ENCODE data around the gene U2AF2. TPM values are rescaled to one million over a fixed set of nuclear protein-coding genes. Genes with fewer than 3 reads are reported as not detected.

U2AF2 gene
- total RNA-seq, 1 donor from 2014 or later: 74.5 TPM

DNA sequence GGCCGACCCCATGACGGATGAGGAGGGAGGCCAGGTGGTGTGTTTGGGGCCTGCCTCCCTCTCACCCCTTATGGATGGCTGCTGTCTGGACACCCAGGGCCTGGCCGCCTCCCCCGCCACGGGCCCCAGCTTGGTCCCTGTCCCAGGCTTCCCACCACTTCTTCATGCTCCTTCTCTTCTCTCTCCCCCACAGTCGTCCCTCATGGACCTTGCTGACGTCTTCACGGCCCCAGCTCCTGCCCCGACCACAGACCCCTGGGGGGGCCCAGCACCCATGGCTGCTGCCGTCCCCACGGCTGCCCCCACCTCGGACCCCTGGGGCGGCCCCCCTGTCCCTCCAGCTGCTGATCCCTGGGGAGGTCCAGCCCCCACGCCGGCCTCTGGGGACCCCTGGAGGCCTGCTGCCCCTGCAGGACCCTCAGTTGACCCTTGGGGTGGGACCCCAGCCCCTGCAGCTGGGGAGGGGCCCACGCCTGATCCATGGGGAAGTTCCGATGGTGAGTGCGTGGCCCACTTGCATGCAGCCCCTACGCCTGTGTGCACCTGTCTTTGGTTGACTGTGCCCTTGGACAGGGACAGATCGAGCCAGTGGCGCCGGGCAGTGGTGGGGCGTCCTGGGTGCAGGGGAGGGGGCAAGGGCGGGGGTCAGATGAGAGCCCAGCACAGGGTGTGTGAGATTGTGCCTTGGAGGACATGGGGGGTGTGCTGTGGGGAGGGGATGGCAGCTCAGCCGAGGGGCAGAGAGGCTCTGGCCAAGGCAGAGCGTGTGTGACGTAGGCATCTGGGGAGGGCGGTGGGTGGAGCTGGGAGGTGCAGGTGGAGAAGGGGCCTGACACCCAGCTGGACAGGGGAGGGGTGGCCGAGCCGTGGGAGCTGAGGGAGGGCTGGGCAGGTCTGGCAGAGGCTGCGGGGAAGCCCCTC is 37.0 kb downstream of the U2AF2 start:
- intact Hi-C loops (cut with DNase I): no loop called here
- ATAC-seq (no peak), DNase-seq (ENCODE audit: missing footprints) (no peak)

DNA sequence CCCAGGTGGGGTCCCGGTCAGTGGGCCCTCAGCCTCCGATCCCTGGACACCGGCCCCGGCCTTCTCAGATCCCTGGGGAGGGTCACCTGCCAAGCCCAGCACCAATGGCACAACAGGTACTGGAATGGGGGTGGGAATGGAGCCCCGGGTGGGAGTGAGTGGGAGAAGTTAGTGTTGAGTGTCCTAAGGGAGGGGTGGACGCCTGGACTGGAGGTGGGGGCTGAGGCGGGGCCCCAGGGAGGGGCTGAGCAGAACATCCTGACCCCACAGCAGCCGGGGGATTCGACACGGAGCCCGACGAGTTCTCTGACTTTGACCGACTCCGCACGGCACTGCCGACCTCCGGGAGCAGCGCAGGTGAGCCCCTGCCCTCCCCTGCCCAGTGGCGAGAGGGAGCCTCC is 37.8 kb downstream of the U2AF2 start:
- no peak for ATAC-seq
- no peak for DNase-seq (ENCODE audit: missing footprints)
- intact Hi-C loops (cut with DNase I): no loop called here

DNA sequence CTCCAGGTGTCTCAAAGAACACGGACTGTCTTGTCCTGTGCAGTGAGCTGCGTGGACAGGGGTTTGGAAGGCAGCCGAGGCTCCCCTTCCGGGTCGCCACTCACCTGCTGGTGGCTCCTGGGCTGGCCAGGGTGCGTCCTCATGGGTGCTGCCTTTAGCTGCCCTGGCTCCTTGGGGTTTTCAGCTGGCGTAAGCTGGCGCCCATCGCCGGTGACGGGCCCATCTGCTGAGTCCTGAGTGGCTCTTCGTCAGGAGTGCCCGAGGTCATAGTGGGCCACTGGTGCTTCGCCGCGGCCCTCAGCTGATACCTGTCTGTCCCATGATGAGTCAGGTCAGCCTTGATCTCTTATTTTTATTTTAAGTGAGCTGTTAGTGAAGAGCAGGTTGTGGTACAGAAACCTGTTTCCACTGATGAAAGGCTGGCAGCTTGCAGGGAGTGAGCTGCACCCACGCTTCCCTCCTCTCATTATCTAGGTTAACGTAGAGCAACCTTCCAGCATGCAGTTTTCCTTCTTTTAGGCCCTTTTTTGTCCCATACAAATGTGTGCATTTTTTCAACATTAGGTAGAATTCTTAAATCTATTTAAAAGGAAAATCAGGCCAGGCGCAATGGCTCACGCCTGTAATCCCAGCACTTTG is 38.6 kb downstream of the U2AF2 start:
- intact Hi-C loops (cut with DNase I): no loop called here
- no peak for ATAC-seq
- no peak for DNase-seq (ENCODE audit: missing footprints)

DNA sequence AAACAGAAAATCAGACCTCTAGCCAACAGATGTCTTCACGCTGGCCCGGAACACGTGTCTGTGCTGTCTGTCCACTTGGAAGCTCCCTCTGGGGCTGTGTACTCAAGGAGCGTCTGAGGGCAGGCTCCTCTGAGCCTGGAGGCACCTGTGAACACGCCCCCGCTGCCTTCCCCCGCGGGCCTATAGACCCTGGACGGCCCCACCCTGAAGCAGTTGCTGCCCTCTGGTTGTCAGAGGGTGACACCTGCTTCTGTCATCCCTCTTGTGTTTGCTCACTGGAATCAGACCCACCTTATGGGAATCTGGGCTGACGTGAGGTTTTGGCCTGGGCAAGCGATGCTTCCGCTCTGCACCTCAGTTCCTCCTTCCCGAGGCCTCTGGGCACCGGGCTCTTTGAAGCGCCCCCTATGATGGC is 39.4 kb downstream of the U2AF2 start:
- DNase-seq (ENCODE audit: missing footprints) (no peak), ATAC-seq (no peak)
- intact Hi-C loops (cut with DNase I): no loop called here

DNA sequence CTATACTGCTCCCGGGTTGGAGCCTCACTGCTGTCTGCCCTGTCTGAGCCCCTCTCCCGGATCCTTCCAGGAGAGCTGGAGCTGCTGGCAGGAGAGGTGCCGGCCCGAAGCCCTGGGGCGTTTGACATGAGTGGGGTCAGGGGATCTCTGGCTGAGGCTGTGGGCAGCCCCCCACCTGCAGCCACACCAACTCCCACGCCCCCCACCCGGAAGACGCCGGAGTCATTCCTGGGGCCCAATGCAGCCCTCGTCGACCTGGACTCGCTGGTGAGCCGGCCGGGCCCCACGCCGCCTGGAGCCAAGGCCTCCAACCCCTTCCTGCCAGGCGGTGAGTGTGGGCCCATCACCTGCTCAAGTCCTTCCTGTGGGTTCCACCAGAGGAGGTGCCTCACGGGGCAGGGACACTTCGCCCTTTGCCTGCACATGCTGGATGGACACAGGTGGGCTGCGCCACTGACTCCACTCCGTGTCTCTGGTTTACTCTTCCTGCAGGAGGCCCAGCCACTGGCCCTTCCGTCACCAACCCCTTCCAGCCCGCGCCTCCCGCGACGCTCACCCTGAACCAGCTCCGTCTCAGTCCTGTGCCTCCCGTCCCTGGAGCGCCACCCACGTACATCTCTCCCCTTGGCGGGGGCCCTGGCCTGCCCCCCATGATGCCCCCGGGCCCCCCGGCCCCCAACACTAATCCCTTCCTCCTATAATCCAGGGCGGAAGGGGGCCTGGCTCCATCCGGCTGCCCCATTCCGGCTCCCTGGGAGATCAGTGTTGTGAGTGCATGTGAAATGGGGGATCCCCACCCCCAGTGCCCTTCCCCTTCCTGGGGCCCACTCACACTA is 40.0 kb downstream of the U2AF2 start:
- intact Hi-C loops (cut with DNase I): no loop called here

DNA sequence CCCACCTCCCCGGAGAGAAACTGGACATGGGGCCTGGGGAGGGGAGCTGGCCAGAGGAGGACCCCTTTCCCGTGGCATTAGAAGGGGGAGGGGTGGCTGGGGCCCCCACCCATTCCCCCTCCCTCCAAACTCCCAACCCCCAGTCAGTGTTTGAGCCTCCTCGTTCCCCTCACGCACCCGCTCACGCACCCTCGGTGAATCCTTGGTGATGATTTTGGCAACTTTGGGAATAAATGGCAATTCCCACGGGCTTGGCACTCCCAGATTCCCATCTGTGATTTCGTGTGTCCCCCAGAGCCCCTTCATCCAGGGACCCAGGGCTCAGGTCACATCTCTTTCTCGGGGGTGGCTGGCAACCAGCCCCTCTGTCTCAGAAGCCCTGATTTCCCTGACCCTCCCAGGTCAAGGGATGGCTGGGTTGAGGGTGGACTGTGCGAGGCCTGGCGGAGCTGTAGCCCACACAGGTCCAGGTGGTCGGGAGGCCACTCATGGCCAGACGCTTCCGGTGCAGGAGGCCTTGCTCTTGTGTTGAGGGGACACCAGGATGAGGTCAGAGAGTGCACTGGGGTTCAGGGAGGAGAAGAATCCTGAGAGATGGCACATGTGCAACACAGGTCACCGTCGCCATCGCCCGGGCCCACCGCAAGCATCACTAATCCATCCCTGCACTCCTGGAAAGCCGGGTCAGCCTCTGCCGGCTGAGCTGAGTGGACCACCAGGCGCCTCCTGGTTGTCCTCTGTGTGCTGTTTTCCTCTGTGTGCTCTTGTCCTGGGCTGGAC is 40.9 kb downstream of the U2AF2 start:
- intact Hi-C loops (cut with DNase I): no loop called here
- DNase-seq (ENCODE audit: missing footprints) (no peak), ATAC-seq (no peak)

More for the DNA sequence above, 40.0 kb downstream of the U2AF2 start:
- ATAC-seq (no peak), DNase-seq (ENCODE audit: missing footprints) (no peak)

DNA sequence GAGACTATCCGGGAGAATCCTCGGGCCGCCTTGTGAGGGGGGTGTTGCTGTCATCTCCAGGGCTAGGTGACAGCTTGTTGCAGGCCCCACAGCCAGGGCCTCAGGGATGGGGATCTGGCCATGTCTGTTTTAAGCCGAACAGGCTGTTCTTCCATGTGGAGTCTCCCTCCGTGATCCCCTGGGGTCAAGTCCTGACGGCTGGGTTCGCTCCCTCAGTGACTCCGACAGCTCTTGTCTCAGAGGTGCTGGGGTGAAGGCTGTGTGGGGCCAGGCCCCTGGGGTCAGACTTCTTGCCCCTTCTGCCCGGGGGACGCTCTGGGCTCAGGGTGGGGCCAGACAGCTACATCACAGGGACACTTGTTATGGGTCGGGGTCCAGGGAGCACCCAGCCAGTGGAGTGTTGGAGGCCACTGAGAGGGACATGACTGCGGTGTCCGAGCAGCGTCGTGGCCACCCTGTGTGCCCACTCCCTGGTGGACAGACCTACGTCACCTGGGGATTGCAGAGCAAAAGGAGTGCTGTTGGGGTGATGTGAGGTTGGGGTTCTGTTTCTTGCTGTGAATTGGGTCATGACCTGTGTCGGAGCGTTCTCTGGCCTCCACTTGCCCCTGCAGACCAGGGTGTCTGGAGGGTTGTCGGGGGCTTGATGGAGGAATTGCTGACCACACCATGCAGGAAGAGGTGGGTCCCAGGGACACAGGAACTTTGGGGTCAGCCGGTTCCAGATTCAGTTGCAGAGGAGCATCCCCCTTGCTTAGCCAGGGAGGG is 41.6 kb downstream of the U2AF2 start:
- DNase-seq (ENCODE audit: missing footprints): no peak
- no peak for ATAC-seq
- intact Hi-C loops (cut with DNase I): no loop called here

DNA sequence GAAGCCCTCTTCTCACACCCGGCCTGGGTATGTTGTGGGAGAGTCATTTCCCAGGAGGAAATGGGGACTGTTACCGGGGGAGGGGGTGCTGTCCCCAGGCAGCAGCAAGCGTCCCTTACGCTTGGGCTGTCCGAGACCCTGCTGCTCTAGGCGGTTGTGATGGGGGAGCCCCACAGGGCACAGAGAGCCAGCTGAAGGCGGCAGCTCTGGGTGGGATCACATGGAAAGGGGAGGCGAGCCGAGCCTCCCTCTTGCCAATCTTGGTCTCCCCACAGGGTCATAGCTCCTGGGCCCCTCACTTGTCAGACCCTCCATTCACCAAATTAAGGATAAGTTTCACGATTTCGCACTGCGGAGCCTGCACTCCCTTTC is 42.2 kb downstream of the U2AF2 start:
- DNase-seq (ENCODE audit: missing footprints) (no peak), ATAC-seq (no peak)
- intact Hi-C loops (cut with DNase I): no loop called here

DNA sequence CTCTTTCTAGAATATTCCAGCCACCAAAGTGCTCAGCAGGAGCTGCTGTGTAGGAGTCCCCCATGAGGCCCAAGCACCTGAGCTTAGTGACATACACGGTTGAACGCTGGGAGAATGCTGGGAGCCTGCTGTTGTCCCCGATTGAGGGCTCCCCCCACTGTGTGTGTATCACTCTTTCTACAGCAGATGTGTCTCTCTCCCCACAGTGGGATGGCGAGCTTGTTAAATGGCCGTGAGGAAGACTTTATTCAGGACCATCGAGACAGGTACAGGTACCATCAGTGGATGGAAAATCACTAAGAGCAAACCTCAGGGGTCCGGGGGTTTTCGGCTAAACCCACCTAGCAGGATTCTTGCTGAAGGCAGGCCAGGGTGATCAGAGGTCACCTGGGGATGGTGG is 42.9 kb downstream of the U2AF2 start:
- ATAC-seq (no peak), DNase-seq (ENCODE audit: missing footprints) (no peak)
- intact Hi-C loops (cut with DNase I): no loop called here

DNA sequence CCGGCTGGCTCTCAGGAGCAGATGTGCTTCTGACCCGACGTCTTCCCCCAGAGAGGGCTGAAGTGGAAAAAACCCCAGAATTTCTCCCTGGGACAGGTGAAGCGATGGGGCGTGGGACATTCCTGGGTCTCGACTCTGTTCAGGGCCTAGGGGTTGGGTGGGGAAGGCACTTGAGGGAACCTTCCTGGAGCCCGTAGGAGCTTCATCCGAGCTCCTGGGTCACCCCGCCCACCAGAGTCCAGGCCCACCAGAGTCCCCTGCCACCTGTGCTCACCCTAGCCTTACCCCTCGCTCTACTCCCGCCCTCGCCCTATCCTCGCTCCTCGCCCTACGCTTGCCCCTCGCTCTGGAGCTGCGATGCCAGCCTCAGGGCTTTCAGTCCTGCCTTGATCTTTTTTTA is 43.4 kb downstream of the U2AF2 start:
- ATAC-seq (no peak), DNase-seq (ENCODE audit: missing footprints) (no peak)
- intact Hi-C loops (cut with DNase I): no loop called here

DNA sequence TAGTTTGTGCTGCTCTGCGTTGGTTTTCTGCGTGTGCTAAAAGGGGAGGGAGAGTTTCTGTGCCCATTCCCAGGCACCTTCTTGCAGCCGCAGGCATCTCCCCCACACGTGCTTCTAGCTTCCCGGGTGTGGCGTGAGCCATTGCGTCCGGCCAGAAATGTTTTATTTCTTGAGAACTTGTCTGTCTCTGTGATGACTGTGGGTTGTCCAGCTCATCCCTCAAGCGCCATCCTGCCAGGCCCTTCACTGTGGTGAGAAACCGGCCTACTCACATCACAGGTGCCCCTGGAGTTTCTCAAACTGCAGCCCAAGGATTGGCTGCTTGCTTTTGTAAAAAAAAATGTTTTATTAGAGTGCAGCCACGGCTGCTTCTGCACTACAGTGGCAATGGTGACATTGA is 44.4 kb downstream of the U2AF2 start:
- ATAC-seq (no peak), DNase-seq (ENCODE audit: missing footprints) (no peak)
- intact Hi-C loops (cut with DNase I): no loop called here

DNA sequence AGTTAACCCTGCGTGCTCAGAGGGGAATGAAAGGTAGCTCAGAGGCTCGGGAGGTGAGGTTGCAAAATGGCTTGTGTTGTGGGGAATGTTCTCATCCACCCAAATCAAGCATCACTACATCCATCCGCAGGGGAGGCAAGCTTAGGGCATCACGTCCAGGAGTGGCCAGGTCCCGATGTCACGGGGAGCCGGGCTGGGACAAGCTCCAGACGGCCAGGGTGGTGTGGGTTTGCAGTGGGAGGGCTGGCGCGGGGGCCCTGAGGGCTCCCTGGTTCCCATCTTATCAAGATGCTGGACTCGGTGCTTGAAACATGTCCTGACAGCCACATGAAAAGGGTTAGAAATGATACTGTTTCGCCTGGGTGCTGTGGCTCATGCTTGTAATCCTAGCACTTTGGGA is 46.0 kb downstream of the U2AF2 start:
- intact Hi-C loops (cut with DNase I): no loop called here
- DNase-seq (ENCODE audit: missing footprints) (no peak), ATAC-seq (no peak)

DNA sequence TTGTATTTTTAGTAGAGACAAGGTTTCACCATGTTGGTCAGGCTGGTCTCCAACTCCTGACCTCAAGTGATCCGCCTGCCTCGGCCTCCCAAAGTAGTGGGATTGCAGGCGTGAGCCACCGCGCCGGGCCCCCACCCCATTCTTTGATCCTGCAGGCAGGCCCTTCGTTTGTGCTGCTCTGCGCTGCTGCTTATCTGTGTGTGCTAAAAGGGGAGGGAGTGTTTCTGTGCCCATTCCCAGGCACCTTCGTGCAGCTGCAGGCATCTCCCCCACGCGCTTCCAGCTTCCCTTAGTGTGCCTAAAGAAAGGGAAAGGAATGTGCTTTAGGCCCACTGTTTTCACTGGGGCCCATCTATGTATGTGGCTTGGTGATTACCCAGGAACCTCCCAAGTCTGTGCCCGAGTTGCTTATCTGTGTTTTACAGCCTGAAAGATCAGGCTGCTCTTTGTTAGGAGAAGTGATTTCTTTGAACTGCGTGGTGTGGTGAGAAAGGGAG is 47.3 kb downstream of the U2AF2 start:
- DNase-seq (ENCODE audit: missing footprints) (no peak), ATAC-seq (no peak)
- intact Hi-C loops (cut with DNase I): no loop called here

DNA sequence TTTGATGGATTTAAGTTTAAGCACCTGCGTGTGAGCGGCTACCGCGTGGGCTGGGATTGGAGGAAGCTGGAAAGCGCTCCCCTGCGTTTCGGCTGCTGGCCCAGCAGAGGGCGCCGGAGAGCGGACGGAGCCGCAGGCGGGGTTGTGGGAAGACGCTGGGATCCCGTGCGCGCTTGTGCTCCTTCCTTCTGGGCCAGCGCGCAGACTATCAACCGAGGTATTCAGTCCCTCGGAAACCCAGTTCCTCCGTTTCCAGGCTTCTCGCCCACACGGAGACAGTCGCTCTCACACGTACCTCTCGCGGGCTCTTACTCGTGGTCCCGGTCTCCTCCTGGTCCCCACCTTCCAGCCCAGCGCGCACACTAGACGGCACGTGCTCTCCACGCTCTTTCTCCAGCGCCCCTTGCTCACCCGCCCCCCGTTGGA is 49.0 kb downstream of the U2AF2 start:
- ATAC-seq (peak; percentile 67), DNase-seq (ENCODE audit: missing footprints) (no peak)
- intact Hi-C loops (cut with DNase I): no loop called here

DNA sequence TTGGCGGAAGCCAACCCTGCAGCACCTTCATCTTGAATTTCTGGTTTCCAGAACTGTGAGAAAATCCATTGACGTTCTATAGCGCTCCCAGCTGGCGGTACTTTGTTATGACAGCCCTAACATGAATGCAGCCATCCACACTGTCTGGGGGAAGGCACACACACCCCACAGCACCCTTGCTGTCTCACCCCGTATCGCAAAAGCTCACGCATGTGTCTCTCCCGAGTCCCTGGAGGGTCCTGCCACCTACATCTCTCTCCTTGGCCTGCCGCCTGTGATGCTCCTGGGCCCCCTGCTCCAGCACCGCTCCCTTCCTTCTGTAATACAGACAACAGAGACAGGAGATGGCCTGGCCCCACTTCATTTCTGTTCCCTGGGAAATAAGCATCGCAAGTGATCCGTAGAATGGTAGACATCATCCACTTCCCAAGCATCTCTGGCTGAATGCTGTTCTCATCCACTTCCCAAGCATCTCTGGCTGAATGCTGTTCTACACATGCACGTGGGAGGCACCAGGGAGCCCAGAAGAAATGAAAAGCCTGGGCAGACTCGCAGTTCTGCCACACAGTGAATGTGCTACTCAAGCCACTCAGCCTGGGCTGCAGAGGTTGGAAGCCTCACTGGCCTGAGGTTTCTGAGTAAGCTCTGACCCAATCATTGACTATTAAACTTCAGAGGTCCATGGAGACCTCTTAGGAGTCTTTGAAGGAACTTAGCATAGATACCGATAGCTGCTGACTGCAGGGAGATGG is 49.8 kb downstream of the U2AF2 start:
- peak; percentile 7 for ATAC-seq
- intact Hi-C loops (cut with DNase I): no loop called here
- no peak for DNase-seq (ENCODE audit: missing footprints)

DNA sequence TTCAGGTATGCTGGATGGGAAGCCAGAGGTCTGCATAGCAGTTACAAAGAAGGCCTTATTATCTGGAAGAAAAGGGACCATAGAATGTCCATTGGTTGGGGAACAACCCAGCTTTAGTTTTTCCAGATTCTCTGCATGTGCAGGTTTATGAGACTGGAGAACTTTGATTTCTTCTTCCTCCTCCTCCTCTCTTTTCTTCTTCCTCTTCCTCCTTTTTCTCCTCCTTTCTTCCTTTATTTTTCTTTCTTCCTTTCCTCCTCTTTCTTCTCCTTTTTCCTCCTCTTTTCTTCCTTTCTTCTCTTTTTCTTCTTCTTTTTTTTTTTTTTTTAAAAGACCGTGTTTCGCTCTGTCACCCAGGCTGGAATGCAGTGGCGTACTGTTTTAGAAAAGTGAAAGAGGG is 51.1 kb downstream of the U2AF2 start:
- intact Hi-C loops (cut with DNase I): no loop called here
- DNase-seq (ENCODE audit: missing footprints) (no peak), ATAC-seq (no peak)

DNA sequence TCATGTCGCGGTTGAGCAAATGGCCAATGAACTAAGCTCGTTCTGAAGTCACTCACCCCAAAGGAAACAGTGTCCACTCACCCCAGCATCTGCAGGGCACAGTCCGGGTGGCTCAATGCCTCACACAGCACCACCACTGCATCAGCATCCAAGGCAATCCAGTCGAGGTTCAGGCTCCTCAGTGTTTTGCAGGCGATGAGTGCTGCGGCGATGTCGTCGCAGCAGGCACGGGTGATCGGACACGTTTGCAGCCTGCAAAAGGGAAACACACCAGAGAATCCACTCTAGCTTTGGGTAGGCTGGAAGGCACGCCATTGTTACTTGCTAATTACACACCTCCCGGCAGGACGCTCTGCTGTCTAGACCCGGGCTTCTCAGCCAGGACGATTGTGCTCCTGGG is 56.9 kb downstream of the U2AF2 start:
- ATAC-seq (no peak), DNase-seq (ENCODE audit: missing footprints) (no peak)
- intact Hi-C loops (cut with DNase I): no loop called here
